Esophagus muscularis mucosa (tissue), 4 donors: Measurements from ENCODE around the gene IFIT5. TPM values are rescaled to one million over a fixed set of nuclear protein-coding genes. Genes with fewer than 3 reads are reported as not detected.

ENCODE experiments used
- DNase-seq: peaks from one replicate; pipeline ENCODE4 v3.0.0-alpha.2; 2017; ENCODE audit errors: extremely low spot score
- H3K27ac ChIP-seq, 4 donors: fragments of 200-600 bp; sonication (generic); replicated peaks in 1 of 4; 1 replicate in 3 of 4; 2 replicates in 1 of 4; pipeline ENCODE4 v1.5.1; 2016 to 2019; ENCODE audit warnings: mild to moderate bottlenecking in 1 of 4
- H3K27me3 ChIP-seq, 4 donors: fragments of 200-600 bp; sonication (generic); one replicate each; pipeline versions ENCODE4 v1.5.1 to v1.6.0; 2016 to 2019
- H3K36me3 ChIP-seq, 4 donors: fragments of 200-600 bp; sonication (generic); one replicate each; pipeline ENCODE4 v1.5.1; 2016 to 2019
- H3K4me1 ChIP-seq, 4 donors: fragments of 200-600 bp; sonication (generic); one replicate each; pipeline ENCODE4 v1.5.1; 2016 to 2019
- H3K4me3 ChIP-seq, 4 donors: fragments of 200-600 bp; sonication (generic); 1 replicate in 2 of 4; 2 replicates in 2 of 4; pipeline ENCODE4 v1.5.1; 2016 to 2019; ENCODE audit warnings: mild to moderate bottlenecking in 4 of 4, moderate library complexity in 1 of 4
- H3K9me3 ChIP-seq, 4 donors: fragments of 200-600 bp; sonication (generic); 1 replicate in 3 of 4; 2 replicates in 1 of 4; pipeline ENCODE4 v1.5.1; 2016 to 2019
- EP300 ChIP-seq: sonication (generic); formaldehyde crosslinking; IDR thresholded peaks from one replicate; pipeline ENCODE4 v1.6.1; 2017; ENCODE audit warnings: antibody characterized with exemption
- POLR2A ChIP-seq: fragments of 450-650 bp; IDR thresholded peaks from one replicate; pipeline ENCODE4 v1.6.1; 2017; ENCODE audit warnings: antibody characterized with exemption, moderate library complexity, mild to moderate bottlenecking, low read depth
- POLR2AphosphoS5 ChIP-seq, 2 donors: sonication (generic); formaldehyde crosslinking; IDR thresholded peaks; one replicate each; pipeline ENCODE4 v1.6.1; 2017; ENCODE audit warnings: antibody characterized with exemption in 2 of 2
- WGBS: methylation state at CpG from one replicate; pipeline ENCODE4 v1.1.5; 2018; 5-methylcytosine and 5-hydroxymethylcytosine counted together
- intact Hi-C: fragments of 100-400 bp; cut with DNase I; formaldehyde crosslinking; loops from one replicate; pipeline ENCODE4 v1.15.1; 2023
- total RNA-seq, 4 donors: library from RNA; depleted of rRNA; stranded (reverse); fragments of >200 nt; gene quantifications; one replicate each; pipeline versions ENCODE4 v1.1.0 to v1.2.1, GENCODE V29; 2016
- TF ChIP-seq, protein P1 (sequence below), 3 experiments: fragments of 200-600 bp in 2 of 3; fragments of 450-650 bp in 1 of 3; sonication (generic) in 2 of 3; IDR thresholded peaks; one replicate each; pipeline ENCODE4 v1.5.1; 2017 to 2019; ENCODE audit warnings: antibody characterized with exemption in 3 of 3, mild to moderate bottlenecking in 2 of 3, moderate library complexity in 1 of 3

IFIT5 gene
- total RNA-seq, 4 donors from 2014 or later = 13.0 to 23.3 (median 19.1) TPM

DNA sequence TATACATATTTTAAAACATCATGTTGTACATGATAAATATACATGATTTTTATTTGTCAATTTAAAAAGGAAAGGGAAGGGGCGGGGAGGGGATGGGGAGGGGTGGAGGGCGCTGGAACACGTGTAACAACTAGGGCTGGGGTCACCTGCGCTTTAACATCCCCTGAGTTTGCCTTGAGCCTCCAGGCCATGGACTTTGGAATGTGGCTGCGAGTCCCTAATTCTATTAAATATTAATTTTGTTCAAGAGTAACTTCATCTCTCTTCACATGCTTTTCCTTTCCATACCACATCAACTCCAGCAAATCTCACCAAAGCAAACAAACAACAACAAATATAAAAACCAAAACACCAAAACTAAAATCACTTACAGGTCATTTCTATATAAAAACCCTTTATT lies 10.6 kb downstream of the IFIT5 start:
- 87% methylated on average over 5 of the region's 5 CpGs for WGBS
- intact Hi-C loops = no loop called here

DNA sequence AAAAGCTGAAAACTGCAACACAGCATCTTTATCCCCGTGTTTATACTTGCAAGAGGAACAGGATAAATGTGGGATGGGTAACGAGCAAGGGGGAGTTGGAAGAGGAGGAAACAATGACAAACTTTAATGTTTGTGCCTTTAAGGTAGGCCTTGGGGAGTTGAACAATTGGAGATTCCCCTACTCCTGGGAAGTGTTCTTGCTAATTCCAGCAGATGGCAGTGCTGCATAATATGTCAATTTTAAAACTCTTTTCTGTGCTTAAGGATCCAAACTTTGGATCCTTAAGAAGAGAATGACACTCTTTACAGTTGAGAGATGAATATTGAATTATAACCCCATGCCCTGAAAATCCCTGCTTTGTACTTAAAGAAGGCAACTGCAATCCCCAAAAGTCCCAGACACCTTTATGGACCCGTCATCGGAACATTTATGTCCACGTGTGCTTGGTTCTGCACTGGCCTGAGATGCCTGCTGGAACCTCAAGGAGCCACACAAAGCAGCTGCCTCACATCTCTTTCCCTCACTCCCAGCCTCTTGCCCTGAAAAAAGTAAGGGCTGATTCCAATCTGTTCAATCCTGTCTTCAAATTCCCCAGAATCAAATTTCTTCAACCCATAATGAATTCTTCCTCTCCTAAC lies 12.0 kb downstream of the IFIT5 start:
- peaks cover 4 to 17% (median 10%) of the 10 kb centered on the region in 4 donors for H3K4me1 ChIP-seq
- no peaks in the 10 kb centered on the region for H3K9me3 ChIP-seq
- H3K36me3 ChIP-seq = peaks cover 0 to 2% (median under 1%) of the 10 kb centered on the region in 4 donors
- 58% methylated on average over 5 of the region's 5 CpGs for WGBS
- intact Hi-C loops = loop anchor here (1.0 kb wide), 1 partner anchor 138 kb away; no protein-coding TSS in a partner anchor
- TF ChIP-seq, protein P1, sequence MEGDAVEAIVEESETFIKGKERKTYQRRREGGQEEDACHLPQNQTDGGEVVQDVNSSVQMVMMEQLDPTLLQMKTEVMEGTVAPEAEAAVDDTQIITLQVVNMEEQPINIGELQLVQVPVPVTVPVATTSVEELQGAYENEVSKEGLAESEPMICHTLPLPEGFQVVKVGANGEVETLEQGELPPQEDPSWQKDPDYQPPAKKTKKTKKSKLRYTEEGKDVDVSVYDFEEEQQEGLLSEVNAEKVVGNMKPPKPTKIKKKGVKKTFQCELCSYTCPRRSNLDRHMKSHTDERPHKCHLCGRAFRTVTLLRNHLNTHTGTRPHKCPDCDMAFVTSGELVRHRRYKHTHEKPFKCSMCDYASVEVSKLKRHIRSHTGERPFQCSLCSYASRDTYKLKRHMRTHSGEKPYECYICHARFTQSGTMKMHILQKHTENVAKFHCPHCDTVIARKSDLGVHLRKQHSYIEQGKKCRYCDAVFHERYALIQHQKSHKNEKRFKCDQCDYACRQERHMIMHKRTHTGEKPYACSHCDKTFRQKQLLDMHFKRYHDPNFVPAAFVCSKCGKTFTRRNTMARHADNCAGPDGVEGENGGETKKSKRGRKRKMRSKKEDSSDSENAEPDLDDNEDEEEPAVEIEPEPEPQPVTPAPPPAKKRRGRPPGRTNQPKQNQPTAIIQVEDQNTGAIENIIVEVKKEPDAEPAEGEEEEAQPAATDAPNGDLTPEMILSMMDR (IDR thresholded peaks at IDR 0.05) = peak; percentile 85 to 90 (median 86)
- TF ChIP-seq EP300 = no peak
- DNase-seq = no peak
- no peak overlapping the region for H3K4me3 ChIP-seq
- H3K27me3 ChIP-seq = no peaks in the 10 kb centered on the region
- H3K27ac ChIP-seq = no peak overlapping the region

More for the DNA sequence above, 10.6 kb downstream of the IFIT5 start:
- no peak for DNase-seq
- Histone ChIP-seq H3K36me3 (peaks cover 0 to 11% (median 4%) of the 10 kb centered on the region in 4 donors), H3K4me1 (peaks cover 4 to 17% (median 13%) of the 10 kb centered on the region in 4 donors), H3K4me3 (no peak overlapping the region), H3K9me3 (no peaks in the 10 kb centered on the region), H3K27me3 (no peaks in the 10 kb centered on the region), H3K27ac (no peak overlapping the region)
- TF ChIP-seq EP300 (no peak), POLR2AphosphoS5 (IDR thresholded peaks at IDR 0.05) (no peak), POLR2A (no peak)
- TF ChIP-seq, protein P1 (IDR thresholded peaks at IDR 0.05) = no peak

DNA sequence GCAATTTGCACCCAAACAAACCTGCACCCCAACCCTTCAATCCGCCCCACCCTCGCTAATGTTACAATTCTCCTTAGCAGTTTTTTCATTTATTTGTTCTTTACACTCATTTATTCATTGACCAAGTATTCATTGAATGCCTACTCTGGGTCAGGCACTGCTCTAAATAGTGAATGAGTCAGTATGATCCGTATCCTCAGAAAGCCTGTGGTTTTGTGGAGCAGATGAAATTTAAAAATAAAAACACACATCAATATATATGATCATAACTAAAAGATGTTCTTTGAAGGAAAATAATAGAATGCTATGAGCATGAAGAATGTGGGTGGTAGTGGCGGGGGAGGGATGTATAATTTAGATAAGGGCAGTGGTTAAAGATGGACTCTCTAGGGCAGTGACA lies 13.3 kb downstream of the IFIT5 start:
- TF ChIP-seq, protein P1 (IDR thresholded peaks at IDR 0.05) = no peak
- TF ChIP-seq POLR2A (no peak), POLR2AphosphoS5 (IDR thresholded peaks at IDR 0.05) (no peak)
- peaks cover 9 to 30% (median 21%) of the 10 kb centered on the region in 4 donors for H3K4me1 ChIP-seq
- no peak overlapping the region for H3K27ac ChIP-seq
- H3K36me3 ChIP-seq = no peaks in the 10 kb centered on the region
- DNase-seq = no peak
- WGBS = 91% methylated on average over 4 of the region's 4 CpGs
- H3K27me3 ChIP-seq = no peaks in the 10 kb centered on the region
- no peaks in the 10 kb centered on the region for H3K9me3 ChIP-seq
- intact Hi-C loops = no loop called here
- H3K4me3 ChIP-seq = no peak overlapping the region

DNA sequence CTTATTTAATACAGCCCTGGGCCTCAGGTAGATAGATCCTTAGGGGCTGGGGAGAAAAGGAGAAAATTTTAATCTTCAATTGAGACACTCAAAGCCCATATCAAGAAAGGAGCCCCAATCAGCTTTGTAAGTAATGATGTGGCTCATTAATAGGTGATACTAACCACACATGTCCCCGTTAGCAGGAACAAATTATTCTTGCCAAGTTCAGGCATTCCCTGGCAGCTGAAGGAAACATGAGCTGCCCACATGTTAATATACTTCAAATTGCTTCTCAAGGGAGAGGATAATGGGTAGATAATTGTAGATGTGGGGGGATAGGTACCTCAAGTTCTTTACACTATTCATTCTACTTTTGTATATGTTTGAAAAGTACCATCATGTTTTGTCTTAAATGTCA lies 14.5 kb downstream of the IFIT5 start:
- Histone ChIP-seq H3K9me3 (no peaks in the 10 kb centered on the region), H3K4me1 (peaks cover 9 to 30% (median 21%) of the 10 kb centered on the region in 4 donors), H3K4me3 (no peak overlapping the region), H3K27me3 (no peaks in the 10 kb centered on the region), H3K36me3 (no peaks in the 10 kb centered on the region), H3K27ac (no peak overlapping the region)
- intact Hi-C loops = no loop called here
- WGBS = 44% methylated on average over 1 of the region's 1 CpG
- DNase-seq = no peak
- TF ChIP-seq EP300 (no peak), POLR2AphosphoS5 (IDR thresholded peaks at IDR 0.05) (no peak), POLR2A (no peak)
- TF ChIP-seq, protein P1 (IDR thresholded peaks at IDR 0.05) = no peak

DNA sequence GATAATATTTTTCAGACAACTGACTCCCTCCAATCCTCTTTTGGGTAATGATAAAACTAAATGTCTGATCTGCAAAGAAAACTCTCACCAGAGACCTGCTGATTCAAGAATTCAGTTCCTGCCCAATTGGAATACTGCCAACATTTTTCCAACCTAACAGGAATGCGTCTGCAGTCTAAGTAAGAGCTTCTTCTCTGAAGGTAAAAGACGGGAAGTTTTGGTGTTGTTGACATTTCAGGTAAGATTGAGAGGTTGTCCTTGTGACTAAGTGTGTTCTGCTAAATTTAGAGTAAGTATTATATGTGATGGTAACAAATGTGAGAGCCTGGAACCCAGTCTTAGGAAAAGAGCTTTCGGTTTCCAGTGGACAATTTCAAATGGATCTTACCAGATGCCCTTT lies 17.6 kb downstream of the IFIT5 start:
- H3K36me3 ChIP-seq = no peaks in the 10 kb centered on the region
- TF ChIP-seq POLR2AphosphoS5 (IDR thresholded peaks at IDR 0.05) = peak in 1 of 2 donors; percentile 20
- no peak for TF ChIP-seq POLR2A
- no peak for DNase-seq
- no peak overlapping the region for H3K4me3 ChIP-seq
- intact Hi-C loops = loop anchor here (5.0 kb wide), 1 partner anchor 270 kb away; the partner anchor contains the start of gene KIF20B
- H3K9me3 ChIP-seq = no peaks in the 10 kb centered on the region
- H3K4me1 ChIP-seq = peaks cover 9 to 25% (median 19%) of the 10 kb centered on the region in 4 donors
- peak overlapping the region in 1 of 4 donors; percentile 16 for H3K27ac ChIP-seq
- WGBS = 44% methylated on average over 3 of the region's 3 CpGs
- H3K27me3 ChIP-seq = no peaks in the 10 kb centered on the region
